HG03280 (cell line): ENCODE data around the gene WSB1.

ENCODE experiments used
- ATAC-seq: cut with Tn5 transposase; IDR thresholded peaks from one replicate; pipeline ENCODE4 v1.9.1; 2021; ENCODE audit warnings: mild to moderate bottlenecking, moderate library complexity; ENCODE audit not compliant: unreplicated experiment

The WSB1 gene

DNA sequence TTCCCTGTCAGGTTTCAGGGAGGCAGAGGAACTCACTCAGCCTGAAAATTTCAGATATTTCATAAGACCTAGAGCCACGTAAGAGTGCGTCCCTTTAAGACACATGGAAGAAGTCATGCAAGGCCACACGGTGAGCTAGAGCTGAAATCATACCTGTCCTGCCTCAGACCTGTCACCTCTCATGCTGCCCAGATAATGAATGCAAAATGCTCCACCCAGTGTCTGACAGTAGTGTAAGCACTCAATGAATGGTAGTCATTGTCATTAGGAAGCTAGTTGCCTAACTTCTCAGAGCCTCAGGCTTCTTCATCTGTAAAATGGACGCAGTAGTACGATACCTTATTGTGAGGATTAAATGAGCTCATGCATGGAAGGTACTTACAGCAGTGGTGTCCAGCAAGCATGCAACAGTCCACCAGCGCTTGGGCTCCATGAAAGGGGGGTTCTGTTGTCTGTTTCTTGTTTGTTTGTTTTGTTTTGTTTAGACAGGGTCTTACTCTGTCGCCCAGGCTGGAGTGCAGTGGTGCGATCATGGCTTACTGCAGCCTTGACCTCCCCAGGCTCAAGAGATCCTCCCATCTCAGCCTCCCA is 60.7 kb downstream of the WSB1 start:
- no peak for ATAC-seq

DNA sequence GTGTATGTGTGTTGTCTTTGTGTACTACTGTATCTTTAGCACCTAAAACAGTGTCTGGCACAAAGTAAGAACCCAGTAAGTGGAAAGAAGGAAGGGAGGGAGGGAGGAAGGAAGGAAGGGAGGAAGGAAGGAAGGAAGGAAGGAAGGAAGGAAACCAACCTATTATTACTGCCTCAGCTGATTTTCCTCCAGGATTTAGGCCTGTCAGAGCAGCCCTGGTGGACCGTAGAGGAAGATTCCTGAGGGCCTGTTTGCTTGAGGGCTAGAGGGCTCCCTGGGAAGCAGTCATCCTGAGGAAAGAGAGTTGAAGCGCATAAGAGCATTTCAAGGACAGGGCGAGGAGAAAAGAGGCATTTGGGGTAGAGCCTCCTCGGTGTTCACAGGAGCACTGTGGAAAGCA is 61.5 kb downstream of the WSB1 start:
- ATAC-seq, result no peak

DNA sequence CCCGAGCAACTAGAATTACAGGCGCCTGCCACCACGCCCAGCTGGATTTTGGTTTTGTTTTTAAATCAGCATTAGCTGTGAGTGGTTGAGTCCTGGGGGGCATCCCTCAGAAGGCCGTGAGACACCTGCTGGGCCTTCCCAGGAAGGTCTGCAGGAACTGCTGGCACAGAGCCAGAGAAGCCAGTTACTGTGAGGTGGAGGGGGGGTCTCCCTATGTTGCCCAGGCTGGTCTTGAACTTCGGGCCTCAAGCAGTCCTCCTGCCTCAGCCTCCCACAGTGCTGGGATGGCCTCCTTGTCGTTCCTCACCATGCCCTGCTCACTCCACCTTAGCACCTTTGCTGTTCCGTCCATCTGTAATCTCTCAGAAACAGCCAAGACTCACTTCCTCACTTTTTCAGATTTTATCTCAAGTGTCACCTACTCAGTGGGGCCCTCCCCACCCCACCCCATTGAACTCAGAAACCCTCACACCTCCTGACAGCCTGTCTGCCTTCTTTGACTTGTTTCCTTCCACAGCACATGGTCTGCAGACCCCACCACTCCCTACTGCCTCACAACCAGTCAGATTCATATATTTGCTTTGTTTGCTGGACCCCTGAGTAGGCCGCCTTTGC is 62.3 kb downstream of the WSB1 start:
- ATAC-seq, result no peak

DNA sequence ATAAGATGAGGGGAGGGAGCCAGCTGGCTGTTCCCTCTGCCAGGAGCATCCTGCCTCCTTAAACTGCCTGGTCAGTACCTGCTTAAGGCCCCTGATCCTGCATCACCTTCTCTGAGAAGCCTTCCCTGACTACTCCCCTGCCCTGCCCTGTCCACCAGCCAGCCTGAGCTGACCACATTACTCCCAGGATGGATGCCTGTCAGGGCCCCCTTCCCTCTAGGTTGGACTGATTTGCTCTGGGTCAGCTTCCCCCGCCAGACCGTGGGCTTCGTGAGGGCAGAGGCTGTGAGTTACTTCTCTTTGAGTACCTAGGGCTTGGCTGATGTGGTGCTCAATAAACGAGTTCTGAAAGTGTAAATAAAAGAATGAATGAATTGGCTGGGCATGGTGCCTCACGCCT is 63.3 kb downstream of the WSB1 start:
- ATAC-seq, result no peak

DNA sequence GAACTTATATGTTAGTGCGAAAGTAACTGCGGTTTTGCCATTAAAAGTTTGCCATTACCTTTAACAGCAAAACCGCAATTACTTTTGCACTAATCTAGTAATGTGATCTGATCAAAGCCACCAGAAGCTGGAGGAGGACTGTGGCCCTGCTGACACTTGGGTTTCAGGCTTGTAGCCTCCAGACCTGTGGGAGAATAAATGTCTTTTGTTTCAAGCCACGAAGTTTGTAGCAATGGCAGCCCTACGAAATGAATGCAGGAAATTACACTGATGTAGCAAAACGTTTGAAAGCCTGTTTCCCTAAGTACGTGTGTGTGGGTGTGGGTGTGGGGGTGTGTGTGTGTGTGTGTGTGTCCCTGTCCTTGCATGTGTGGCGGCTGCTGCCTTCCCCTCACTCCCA is 66.6 kb downstream of the WSB1 start:
- no peak for ATAC-seq

- ATAC-seq, result no peak
These were observed 67.8 kb downstream of the WSB1 start for GRCh38 chr17:27361695-27362094.

GRCh38 chr17:27362503-27362902 is 68.6 kb downstream of the WSB1 start:
- ATAC-seq, result no peak

- ATAC-seq, result no peak
These were observed 69.0 kb downstream of the WSB1 start for GRCh38 chr17:27362909-27363308.

- no peak for ATAC-seq
These were observed 69.4 kb downstream of the WSB1 start for GRCh38 chr17:27363326-27363725.
